A549 (cell line): ENCODE results near the gene LETM1. TPM values are rescaled to one million over a fixed set of nuclear protein-coding genes. Genes with fewer than 3 reads are reported as not detected.
A peak's percentile ranks its signal among the peaks of the same experiment; 100 is the strongest.

Experiments used
- ATAC-seq, 2 experiments: fragments of 200-7000 bp in 1 of 2; fragments of >200 bp in 1 of 2; cut with Nextera tagmentation in 1 of 2; cut with Tn5 transposase in 1 of 2; 3 replicates each; pipeline versions ENCODE4 v1.8.0 to v1.9.1; 2018 to 2020; ENCODE audit warnings: mild to moderate bottlenecking in 1 of 2, moderate library complexity in 1 of 2
- CTCF ChIA-PET: fragments of 300-600 bp; sonication (Branson Sonifier 250); formaldehyde crosslinking; extraction: SDS; loops from one replicate; lab custom pipeline; 2021; ENCODE audit warnings: antibody characterized with exemption, inconsistent platforms; lab: Yijun Ruan, JAX
- POLR2A ChIA-PET: fragments of 350-600 bp; formaldehyde crosslinking; extraction: SDS; loops from one replicate; lab custom pipeline; 2021; ENCODE audit warnings: antibody characterized with exemption, inconsistent platforms; lab: Yijun Ruan, JAX
- DNase-seq, 2 experiments: peaks; one replicate each; pipeline versions ENCODE4 v3.0.0 to v3.0.0-alpha.2; 2011 to 2016; ENCODE audit warnings: low read depth in 1 of 2, low spot score in 1 of 2
- FAIRE-seq: peaks from 2 replicates; lab custom pipeline; 2011; peaks lifted over from hg19 to GRCh38; lab: Jason Lieb, UNC
- H3K27ac ChIP-seq, 2 experiments: fragments of >200 bp; sonication (Bioruptor Twin); formaldehyde crosslinking; 3 replicates each; pipeline ENCODE4 v1.5.1; 2016 to 2017
- H3K4me1 ChIP-seq: fragments of >200 bp; sonication (Bioruptor Twin); formaldehyde crosslinking; 3 replicates; pipeline ENCODE4 v1.6.1; 2016
- H3K4me2 ChIP-seq: fragments of >200 bp; sonication (Bioruptor Twin); formaldehyde crosslinking; 3 replicates; pipeline ENCODE4 v1.6.1; 2016
- H3K4me3 ChIP-seq: fragments of >200 bp; sonication (Bioruptor Twin); formaldehyde crosslinking; 3 replicates; pipeline ENCODE4 v1.5.1; 2016
- H3K9me3 ChIP-seq: fragments of >200 bp; sonication (Bioruptor Twin); formaldehyde crosslinking; 3 replicates; pipeline ENCODE4 v1.6.1; 2016
- EHF ChIP-seq: fragments of 250-450 bp; sonication (Bioruptor Pico); IDR thresholded peaks from 2 replicates; pipeline ENCODE4 v1.5.0; 2020; ENCODE audit warnings: mild to moderate bottlenecking
- EP300 ChIP-seq, 2 experiments: fragments of >200 bp; sonication (Bioruptor Twin); formaldehyde crosslinking; IDR thresholded peaks; 2 replicates in 1 of 2; 3 replicates in 1 of 2; pipeline ENCODE4 v1.6.1; 2016 to 2017
- ESRRA ChIP-seq: fragments of 150-350 bp; IDR thresholded peaks from 2 replicates; pipeline ENCODE4 v1.6.1; 2014; ENCODE audit warnings: mild to moderate bottlenecking, low read length, borderline replicate concordance
- FOSL2 ChIP-seq, 2 experiments: fragments of 450-650 bp in 1 of 2; fragments of >200 bp in 1 of 2; sonication (Bioruptor Twin) in 1 of 2; formaldehyde crosslinking; IDR thresholded peaks; 2 replicates each; pipeline versions ENCODE4 v1.5.0 to v1.6.1; 2016 to 2020; ENCODE audit warnings: mild to moderate bottlenecking in 1 of 2, moderate library complexity in 1 of 2
- HOXA7 ChIP-seq: fragments of 250-450 bp; sonication (Bioruptor Pico); IDR thresholded peaks from 2 replicates; pipeline ENCODE4 v1.5.0; 2020; ENCODE audit warnings: mild to moderate bottlenecking, moderate library complexity
- HOXB13 ChIP-seq: fragments of 250-450 bp; sonication (Bioruptor Pico); IDR thresholded peaks from 2 replicates; pipeline ENCODE4 v1.5.0; 2020; ENCODE audit warnings: low read depth, mild to moderate bottlenecking, moderate library complexity
- KDM1A ChIP-seq: fragments of 200-600 bp; sonication (generic); IDR thresholded peaks from 2 replicates; pipeline ENCODE4 v1.6.1; 2016; ENCODE audit warnings: low read depth, mild to moderate bottlenecking
- KDM5A ChIP-seq: fragments of 200-600 bp; sonication (generic); IDR thresholded peaks from 2 replicates; pipeline ENCODE4 v1.6.1; 2016; ENCODE audit warnings: antibody characterized with exemption, mild to moderate bottlenecking
- MYC ChIP-seq: IDR thresholded peaks from 2 replicates; pipeline ENCODE4 v1.6.1; 2012; ENCODE audit warnings: mild to moderate bottlenecking, inconsistent platforms, low read length, improper control_type of control experiment, borderline replicate concordance
- NR3C1 ChIP-seq: fragments of >200 bp; sonication (Bioruptor Twin); formaldehyde crosslinking; IDR thresholded peaks from 3 replicates; pipeline ENCODE4 v1.6.1; 2017
- RFX5 ChIP-seq: fragments of 450-650 bp; IDR thresholded peaks from 2 replicates; pipeline ENCODE4 v1.7.1; 2014; ENCODE audit warnings: antibody characterized with exemption, mild to moderate bottlenecking, moderate library complexity
- SREBF2 ChIP-seq: fragments of 450-650 bp; IDR thresholded peaks from 2 replicates; pipeline ENCODE4 v1.6.1; 2014; ENCODE audit warnings: mild to moderate bottlenecking, moderate library complexity
- ZC3H11A ChIP-seq: fragments of 450-650 bp; IDR thresholded peaks from 2 replicates; pipeline ENCODE4 v1.6.1; 2014; ENCODE audit warnings: antibody characterized with exemption, mild to moderate bottlenecking
- ZSCAN20 ChIP-seq: fragments of 250-450 bp; sonication (Bioruptor Pico); IDR thresholded peaks from 2 replicates; pipeline ENCODE4 v1.8.0; 2022; ENCODE audit warnings: mild to moderate bottlenecking, moderate library complexity
- WGBS: methylation state at CpG from one replicate; pipeline ENCODE4 v1.1.6; 2017; ENCODE audit errors: missing lambda C conversion rate; 5-methylcytosine and 5-hydroxymethylcytosine counted together
- polyA plus RNA-seq, 4 experiments: library from polyadenylated mRNA; depleted of rRNA in 3 of 4; stranded (reverse); fragments of >200 nt; fragmentation: RNase III in 1 of 4; extraction: RNeasy Plus Mini Kit Qiagen cat#74134 plus additional on column Dnase treatment in 1 of 4; gene quantifications; 2 replicates in 3 of 4; 3 replicates in 1 of 4; pipeline ENCODE4 v1.2.3, GENCODE V29; 2011 to 2017
- TF ChIP-seq, protein P1 (sequence below): fragments of 150-350 bp; IDR thresholded peaks from 2 replicates; pipeline ENCODE4 v1.6.1; 2014; ENCODE audit warnings: low read depth, mild to moderate bottlenecking, low read length
- TF ChIP-seq, protein P2 (sequence below): fragments of 250-450 bp; sonication (Bioruptor Pico); IDR thresholded peaks from 2 replicates; pipeline ENCODE4 v1.5.0; 2021; ENCODE audit warnings: mild to moderate bottlenecking, moderate library complexity, borderline replicate concordance
- TF ChIP-seq, protein P3 (sequence below): fragments of 250-450 bp; sonication (Bioruptor Pico); IDR thresholded peaks from 2 replicates; pipeline ENCODE4 v1.5.0; 2020; ENCODE audit warnings: low read depth, mild to moderate bottlenecking, moderate library complexity
- TF ChIP-seq, protein P4 (sequence below): IDR thresholded peaks from 2 replicates; pipeline ENCODE4 v1.6.1; 2012
- TF ChIP-seq, protein P5 (sequence below): IDR thresholded peaks from 2 replicates; pipeline ENCODE4 v1.6.1; 2012; ENCODE audit warnings: low read depth, borderline replicate concordance
- TF ChIP-seq, protein P6 (sequence below): fragments of >200 bp; sonication (Bioruptor Twin); formaldehyde crosslinking; IDR thresholded peaks from 3 replicates; pipeline ENCODE4 v1.6.1; 2016

LETM1 gene
- polyA plus RNA-seq, 2 of the 4 experiments (the other 2 are of a cell fraction): 18.6 to 29.6 TPM

DNA sequence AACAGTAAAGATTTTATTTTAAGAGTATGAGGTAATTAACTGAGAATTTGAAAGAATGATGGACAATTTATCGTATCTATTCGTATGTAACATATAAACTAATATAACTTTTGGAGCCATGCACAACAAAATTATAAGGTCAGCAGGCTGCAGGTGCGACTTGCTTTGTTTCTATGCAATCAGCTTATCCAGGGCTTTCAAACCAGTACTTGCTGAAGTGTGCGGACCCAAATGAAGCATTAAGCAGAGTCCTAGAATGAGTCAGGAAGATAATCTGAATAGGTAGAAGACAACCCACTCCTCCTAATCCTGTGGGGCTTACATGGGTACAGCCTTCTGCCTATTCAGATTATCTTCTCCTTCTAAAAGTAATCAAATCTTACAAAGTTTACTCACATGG, 17.3 kb upstream of the LETM1 start:
- DNase-seq (no peak), FAIRE-seq (no peak), ATAC-seq (no peak)
- peak overlapping the region; percentile 92 for H3K4me2 ChIP-seq
- peak overlapping the region; percentile 85; the same call in 2 of the 3 replicates for H3K4me3 ChIP-seq
- ChIA-PET CTCF (interaction anchor here (0.8 to 2.0 kb wide), 6 partner anchors 10 to 143 kb away, joined by 3 to 6 read pairs (median 4); no protein-coding TSS in a partner anchor), POLR2A (no interaction called here)
- peak overlapping the region; percentile 100; a peak in 5 of 6 replicates for H3K27ac ChIP-seq
- WGBS: 71% methylated on average over 4 of the region's 4 CpGs
- TF ChIP-seq FOSL2 (IDR thresholded peaks at IDR 0.05): no peak
- no peak for TF ChIP-seq FOSL2 (CRISPR knock-in tag; IDR thresholded peaks at IDR 0.05)
- TF ChIP-seq ZSCAN20: no peak
- TF ChIP-seq EP300 (IDR thresholded peaks at IDR 0.05): no peak
- TF ChIP-seq SREBF2: no peak
- TF ChIP-seq, protein P1, sequence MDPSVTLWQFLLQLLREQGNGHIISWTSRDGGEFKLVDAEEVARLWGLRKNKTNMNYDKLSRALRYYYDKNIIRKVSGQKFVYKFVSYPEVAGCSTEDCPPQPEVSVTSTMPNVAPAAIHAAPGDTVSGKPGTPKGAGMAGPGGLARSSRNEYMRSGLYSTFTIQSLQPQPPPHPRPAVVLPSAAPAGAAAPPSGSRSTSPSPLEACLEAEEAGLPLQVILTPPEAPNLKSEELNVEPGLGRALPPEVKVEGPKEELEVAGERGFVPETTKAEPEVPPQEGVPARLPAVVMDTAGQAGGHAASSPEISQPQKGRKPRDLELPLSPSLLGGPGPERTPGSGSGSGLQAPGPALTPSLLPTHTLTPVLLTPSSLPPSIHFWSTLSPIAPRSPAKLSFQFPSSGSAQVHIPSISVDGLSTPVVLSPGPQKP: no peak
- no peak for TF ChIP-seq RFX5
- TF ChIP-seq, all 56 proteins: peak for 0
- Histone ChIP-seq H3K9me3 (no peaks in the 10 kb centered on the region), H3K4me1 (peaks cover 34% of the 10 kb centered on the region)

DNA sequence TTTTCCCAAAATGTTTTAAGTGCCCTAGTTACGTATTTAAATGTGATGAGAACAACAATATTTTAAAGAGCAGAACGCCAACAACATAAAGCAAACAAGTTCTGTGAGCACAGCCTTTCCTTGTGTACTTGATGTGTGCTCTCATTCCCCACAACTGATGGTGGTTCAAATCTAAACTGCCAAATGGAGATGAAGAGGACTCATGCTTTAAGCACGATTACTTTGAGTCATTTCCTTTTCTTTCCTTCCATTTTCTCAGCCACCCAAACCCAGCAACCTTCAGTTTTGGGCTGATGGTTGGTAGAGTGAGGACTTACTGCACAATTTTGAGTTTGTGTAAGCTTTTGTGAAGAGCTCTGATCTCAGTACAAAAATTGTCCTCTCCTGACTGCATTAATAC, 16.9 kb upstream of the LETM1 start:
- no peak for FAIRE-seq
- no peak for ATAC-seq

More for the DNA sequence above, 16.9 kb upstream of the LETM1 start:
- CTCF ChIA-PET: interaction anchor here (0.6 to 2.0 kb wide), 7 partner anchors 10 to 143 kb away, joined by 3 to 6 read pairs (median 4); no protein-coding TSS in a partner anchor
- Histone ChIP-seq H3K9me3 (no peaks in the 10 kb centered on the region), H3K4me3 (peak overlapping the region; percentile 85), H3K4me1 (peaks cover 38% of the 10 kb centered on the region), H3K27ac (peak overlapping the region; percentile 100), H3K4me2 (peak overlapping the region; percentile 92)
- POLR2A ChIA-PET: no interaction called here
- DNase-seq: no peak
- TF ChIP-seq HOXB13 (CRISPR knock-in tag): no peak
- TF ChIP-seq, protein P2, sequence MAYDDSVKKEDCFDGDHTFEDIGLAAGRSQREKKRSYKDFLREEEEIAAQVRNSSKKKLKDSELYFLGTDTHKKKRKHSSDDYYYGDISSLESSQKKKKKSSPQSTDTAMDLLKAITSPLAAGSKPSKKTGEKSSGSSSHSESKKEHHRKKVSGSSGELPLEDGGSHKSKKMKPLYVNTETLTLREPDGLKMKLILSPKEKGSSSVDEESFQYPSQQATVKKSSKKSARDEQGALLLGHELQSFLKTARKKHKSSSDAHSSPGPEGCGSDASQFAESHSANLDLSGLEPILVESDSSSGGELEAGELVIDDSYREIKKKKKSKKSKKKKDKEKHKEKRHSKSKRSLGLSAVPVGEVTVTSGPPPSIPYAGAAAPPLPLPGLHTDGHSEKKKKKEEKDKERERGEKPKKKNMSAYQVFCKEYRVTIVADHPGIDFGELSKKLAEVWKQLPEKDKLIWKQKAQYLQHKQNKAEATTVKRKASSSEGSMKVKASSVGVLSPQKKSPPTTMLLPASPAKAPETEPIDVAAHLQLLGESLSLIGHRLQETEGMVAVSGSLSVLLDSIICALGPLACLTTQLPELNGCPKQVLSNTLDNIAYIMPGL (CRISPR knock-in tag): no peak
- TF ChIP-seq ZC3H11A: no peak
- TF ChIP-seq EHF (CRISPR knock-in tag): no peak
- TF ChIP-seq KDM1A: no peak
- TF ChIP-seq, protein P3, sequence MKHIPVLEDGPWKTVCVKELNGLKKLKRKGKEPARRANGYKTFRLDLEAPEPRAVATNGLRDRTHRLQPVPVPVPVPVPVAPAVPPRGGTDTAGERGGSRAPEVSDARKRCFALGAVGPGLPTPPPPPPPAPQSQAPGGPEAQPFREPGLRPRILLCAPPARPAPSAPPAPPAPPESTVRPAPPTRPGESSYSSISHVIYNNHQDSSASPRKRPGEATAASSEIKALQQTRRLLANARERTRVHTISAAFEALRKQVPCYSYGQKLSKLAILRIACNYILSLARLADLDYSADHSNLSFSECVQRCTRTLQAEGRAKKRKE (CRISPR knock-in tag): no peak
- TF ChIP-seq MYC: no peak
- TF ChIP-seq, protein P4, sequence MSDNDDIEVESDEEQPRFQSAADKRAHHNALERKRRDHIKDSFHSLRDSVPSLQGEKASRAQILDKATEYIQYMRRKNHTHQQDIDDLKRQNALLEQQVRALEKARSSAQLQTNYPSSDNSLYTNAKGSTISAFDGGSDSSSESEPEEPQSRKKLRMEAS: no peak
- no peak for TF ChIP-seq ESRRA
- no peak for TF ChIP-seq NR3C1
- TF ChIP-seq, protein P5, sequence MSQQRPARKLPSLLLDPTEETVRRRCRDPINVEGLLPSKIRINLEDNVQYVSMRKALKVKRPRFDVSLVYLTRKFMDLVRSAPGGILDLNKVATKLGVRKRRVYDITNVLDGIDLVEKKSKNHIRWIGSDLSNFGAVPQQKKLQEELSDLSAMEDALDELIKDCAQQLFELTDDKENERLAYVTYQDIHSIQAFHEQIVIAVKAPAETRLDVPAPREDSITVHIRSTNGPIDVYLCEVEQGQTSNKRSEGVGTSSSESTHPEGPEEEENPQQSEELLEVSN: no peak
- TF ChIP-seq, protein P6, sequence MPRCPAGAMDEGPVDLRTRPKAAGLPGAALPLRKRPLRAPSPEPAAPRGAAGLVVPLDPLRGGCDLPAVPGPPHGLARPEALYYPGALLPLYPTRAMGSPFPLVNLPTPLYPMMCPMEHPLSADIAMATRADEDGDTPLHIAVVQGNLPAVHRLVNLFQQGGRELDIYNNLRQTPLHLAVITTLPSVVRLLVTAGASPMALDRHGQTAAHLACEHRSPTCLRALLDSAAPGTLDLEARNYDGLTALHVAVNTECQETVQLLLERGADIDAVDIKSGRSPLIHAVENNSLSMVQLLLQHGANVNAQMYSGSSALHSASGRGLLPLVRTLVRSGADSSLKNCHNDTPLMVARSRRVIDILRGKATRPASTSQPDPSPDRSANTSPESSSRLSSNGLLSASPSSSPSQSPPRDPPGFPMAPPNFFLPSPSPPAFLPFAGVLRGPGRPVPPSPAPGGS: no peak
- TF ChIP-seq KDM5A: no peak
- no peak for TF ChIP-seq HOXA7 (CRISPR knock-in tag)
- 10% methylated on average over 3 of the region's 3 CpGs for WGBS
